HG02642 (cell line): Measurements from ENCODE around the gene VTCN1.
"Not testable (repeated sequence)": the region's sequence is repeated elsewhere in the genome, so short reads cannot be mapped to it uniquely, and the experiment has no call there.

Experiments used
- ATAC-seq: cut with Tn5 transposase; IDR thresholded peaks from one replicate; pipeline ENCODE4 v1.9.1; 2021; ENCODE audit warnings: mild to moderate bottlenecking; ENCODE audit not compliant: unreplicated experiment, poor library complexity

Gene VTCN1

DNA sequence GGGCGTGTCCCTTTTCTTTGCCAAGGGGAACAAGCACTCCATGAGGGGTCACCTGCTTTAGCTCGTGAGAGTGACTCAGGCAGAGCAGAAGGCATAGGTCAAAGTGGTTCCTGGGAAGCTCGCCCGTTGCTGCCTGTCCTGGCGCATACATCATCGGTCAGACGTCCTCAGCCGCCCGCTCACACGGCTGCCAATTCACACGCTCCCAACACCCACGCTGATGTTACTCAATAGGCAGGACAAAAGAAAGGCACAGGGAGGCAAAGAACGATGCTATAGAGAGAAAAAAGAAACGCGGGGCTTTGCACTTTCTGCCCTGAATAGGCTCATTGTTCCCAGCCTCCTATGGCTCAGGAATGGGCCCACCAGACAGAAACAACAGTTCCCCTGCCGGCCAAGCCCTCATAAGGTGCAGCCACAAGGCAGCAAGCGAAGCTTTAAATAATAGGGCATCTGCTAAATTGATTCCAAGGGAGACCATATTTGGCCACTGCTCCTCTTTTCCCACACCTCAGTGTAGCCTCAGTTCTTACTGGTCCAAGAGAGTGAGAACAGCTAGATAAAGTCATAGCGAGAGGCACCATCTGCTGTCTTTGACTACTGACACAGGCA is 38.7 kb downstream of the VTCN1 start:
- ATAC-seq, result no peak

DNA sequence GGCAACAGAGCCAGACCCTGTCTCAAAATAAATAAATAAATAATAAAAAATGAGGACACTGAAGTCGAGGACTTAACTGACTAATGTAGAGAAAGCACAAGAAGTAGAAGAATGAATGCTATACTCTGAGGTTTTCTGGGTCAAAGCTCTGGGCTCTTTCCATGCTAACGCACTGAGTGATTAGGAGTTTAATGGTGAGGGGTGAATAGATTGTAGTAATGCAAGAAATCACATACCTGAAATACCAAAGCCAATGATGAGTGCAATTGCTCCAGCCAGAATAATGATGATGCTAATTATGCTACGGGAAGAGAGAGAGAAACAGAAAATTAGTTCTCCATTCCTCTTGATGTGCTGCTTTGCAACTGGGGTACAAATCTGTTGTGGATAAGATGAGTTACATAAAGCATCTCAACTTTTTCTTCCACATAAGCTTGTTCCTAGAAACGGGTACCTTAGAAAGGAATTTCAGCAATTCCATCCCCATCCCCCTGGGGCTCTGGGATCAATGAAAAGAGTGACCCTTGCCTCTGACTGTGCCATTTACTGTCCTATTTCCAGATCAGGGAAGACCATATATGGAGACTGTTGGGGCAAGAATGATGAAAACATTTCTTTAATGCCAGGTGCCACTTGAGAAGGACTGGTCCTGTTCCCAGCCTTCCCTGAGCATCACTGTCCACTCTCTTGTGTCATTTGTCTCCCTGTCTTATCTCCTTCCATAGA is 40.7 kb downstream of the VTCN1 start:
- ATAC-seq, result no peak

DNA sequence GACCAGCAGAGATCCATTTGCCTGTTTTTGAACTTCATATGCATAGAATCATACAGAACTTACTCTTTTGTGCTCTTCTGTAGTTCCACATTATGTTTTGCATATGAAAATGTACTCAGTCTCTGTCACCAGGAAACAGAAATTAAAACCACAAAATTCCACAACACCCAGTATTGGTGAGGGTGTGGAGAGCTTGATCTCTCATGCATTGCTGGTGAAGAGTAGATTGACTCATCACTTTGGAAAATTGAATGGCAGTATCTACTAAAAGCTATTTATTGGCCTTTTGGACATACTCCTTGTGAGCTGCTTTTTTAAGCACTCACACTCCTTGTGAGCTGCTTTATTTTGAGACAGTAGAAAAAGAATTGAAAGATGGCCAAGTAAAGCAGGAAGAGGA is 43.3 kb downstream of the VTCN1 start:
- no peak for ATAC-seq

DNA sequence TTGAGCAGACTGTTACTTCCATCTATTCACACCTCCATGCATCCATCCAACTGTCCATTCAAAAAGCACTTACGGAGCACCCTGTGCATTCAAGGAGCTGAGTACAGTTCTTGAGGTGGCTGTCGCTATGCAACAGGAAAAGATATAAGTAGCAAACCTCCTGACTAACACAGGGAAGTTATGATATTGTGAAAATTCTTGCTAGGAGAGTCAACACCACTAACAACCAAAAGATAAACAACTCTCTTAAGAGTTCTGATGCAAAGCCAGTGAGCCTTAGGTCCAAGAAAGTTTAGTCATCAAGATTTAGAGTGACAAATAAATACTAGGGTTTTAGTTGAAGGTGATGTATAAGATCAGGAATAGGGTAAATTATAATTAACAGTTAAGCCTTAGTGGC is 44.7 kb downstream of the VTCN1 start:
- ATAC-seq, result no peak

- no peak for ATAC-seq
Measured at GRCh38 chr1:117164209-117164608, 46.5 kb downstream of the VTCN1 start.

GRCh38 chr1:117162816-117163215 is 47.9 kb downstream of the VTCN1 start:
- ATAC-seq, result no peak

DNA sequence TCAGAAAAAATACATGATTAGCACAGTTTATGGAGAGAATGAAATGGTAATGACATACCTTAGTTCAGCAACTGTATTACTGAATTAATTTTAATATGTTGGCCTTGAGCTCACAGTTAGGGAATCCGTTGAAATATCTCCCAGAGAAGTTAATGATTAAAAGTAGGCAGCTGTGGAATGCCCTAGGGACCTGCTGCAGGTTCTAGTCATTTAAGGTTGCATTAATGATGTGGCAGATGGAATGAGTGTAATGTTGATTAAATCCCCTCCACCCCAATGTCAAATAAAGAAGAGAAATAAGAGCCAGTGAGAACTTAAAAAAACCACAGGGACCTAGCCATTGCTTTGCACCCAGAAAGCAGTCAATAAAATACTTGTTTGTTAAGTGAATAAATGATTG is 48.8 kb downstream of the VTCN1 start:
- ATAC-seq, result no peak

DNA sequence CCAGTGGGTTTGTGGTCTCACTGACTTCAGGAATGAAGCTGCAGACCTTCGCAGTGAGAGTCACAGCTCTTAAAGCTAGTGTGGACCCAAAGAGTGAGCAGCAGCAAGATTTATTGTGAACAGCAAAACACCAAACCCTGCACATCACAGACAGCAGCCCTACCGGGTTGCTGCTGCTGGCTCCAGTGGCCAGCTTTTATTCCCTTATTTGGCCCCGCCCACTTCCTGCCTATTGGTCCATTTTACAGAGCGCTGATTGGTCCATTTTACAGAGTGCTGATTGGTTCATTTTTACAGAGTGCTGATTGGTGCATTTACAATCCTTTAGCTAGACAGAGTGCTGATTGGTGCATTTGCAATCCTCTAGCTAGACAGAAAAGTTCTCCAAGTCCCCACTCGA is 59.4 kb downstream of the VTCN1 start:
- not testable (repeated sequence) for ATAC-seq

GRCh38 chr1:117150316-117150715 is 60.4 kb downstream of the VTCN1 start:
- ATAC-seq, result no peak

DNA sequence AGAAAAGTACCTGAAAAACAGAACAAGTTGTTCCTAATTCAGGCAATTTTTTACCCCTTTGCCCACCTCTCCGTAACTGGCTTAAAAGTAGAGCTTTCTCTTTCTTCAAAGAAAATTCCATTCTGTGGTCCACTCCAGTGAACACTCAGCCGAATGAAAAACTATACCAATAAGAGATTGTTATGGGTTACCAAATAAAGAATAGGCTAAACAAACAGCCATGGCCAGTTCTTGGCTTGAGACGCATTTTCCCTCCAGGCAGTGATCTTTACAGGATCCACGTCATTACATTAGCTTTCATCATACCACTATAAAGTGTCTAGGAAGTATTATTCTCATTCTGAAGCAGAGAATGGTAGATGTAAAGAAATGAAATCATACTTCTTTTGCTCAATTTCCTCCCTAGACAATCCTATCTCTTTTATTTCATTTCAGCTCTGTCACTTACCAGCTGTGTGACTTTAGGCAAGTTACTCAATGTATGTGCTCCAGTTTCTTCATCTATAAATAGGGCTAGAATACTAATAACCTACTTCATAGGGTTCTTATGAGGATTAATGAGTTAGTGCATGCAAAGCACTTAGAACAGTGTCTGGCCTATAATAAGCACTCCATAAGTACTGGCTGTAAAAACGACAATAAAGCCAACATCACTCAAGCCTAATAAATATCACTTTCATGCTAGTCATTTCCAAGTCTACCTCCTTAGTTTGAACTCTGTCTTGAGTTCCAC is 62.7 kb downstream of the VTCN1 start:
- ATAC-seq, result no peak

GRCh38 chr1:117147341-117147831 is 63.3 kb downstream of the VTCN1 start:
- no peak for ATAC-seq

GRCh38 chr1:117146575-117147340 is 64.0 kb downstream of the VTCN1 start:
- no peak for ATAC-seq

DNA sequence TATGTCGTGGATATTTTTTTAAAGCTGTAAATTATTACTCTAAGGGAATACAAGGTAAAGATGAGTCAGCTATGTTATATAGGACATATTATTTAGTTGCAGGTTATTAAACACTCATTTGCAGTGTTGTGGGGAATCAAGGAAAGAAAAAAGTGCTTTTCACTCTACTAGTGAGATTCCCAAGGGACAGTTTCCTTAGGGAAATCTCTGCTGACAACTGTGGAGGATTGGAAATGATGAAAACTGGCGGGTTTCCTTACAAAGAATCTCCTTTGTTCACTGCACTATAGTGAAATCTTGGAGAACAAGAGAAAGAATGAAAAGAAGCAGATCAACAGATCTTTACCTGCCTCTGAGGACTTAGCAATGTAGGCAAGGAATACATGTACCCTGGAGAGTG is 64.7 kb downstream of the VTCN1 start:
- ATAC-seq, result no peak

DNA sequence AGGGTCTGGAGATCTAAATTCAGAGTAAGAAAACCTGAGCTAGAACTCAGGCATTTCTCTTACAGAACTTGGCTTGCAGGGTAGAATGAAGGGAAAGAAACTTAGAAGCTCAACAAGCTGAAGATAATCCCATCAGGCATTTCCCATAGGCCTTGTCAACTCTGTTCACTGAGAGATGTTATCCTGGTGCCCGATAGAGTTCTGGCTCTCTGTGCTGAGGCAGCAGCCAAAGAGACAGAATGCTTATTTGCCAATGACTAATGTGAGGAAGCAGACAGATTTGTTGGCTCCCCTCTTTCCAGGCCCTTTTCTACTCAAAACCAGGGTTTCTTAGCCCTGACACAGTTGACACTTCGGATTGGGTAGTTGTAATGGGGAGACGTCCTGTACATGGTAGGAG is 66.9 kb downstream of the VTCN1 start:
- no peak for ATAC-seq

DNA sequence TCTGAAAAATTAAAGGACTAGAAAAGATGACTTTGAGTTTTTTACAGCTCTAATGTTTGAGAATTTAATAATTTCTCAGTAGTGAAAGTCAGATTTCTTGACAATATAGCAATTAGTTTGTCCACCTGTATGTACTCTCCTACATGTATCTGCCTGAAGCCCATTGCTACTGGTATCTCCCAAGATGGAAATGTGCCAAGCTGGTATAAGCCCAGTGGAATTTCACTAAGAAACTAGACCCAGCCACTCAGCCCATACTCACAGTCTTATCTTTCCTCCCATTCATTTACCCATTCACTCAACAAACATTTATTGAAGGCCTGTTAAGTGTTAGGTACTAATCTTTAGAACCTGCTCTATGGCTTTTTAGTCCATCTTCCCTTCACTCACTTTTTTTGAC is 67.6 kb downstream of the VTCN1 start:
- ATAC-seq, result no peak

DNA sequence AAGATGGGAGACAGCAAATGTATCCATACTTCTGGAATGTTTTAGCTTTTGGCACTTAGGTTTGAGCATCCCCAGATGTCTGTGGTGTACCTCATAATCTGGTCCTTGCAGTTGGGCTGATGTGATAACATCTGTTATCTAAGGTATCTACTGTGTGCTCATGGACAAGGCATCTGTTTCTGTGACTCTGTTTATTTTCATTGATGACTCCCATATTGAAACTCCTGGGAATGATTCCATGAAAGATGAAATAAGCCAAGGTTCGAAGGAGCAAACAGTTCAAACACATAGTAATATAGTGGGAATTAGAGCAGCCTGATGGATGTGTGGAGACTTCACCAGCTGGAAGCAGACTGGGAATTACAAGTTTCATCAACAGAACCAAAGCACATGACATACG is 68.5 kb downstream of the VTCN1 start:
- ATAC-seq, result no peak

GRCh38 chr1:117138561-117138960 is 72.2 kb downstream of the VTCN1 start:
- ATAC-seq, result no peak

GRCh38 chr1:117138106-117138505 is 72.6 kb downstream of the VTCN1 start:
- no peak for ATAC-seq

GRCh38 chr1:117137281-117137855 is 73.4 kb downstream of the VTCN1 start:
- ATAC-seq, result no peak

DNA sequence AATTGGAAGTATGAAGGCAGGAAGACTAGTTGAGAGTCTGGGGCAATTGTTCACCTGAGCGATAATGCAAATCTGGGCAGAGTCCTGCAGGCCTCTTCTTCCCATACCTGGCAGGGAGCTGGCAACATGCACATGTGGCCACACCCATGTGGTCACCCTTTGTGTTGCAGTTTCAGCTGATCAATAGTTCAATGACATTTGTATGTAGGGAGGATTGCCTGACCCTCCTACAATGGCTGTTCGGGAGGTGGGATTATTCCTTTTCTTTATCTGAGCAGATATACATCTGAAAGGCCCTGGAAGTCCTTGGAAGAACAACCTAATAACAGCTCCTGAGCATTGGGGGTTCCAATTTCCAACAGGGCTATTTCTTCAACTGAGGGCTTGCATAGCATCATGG is 74.0 kb downstream of the VTCN1 start:
- no peak for ATAC-seq
